IMR-90 (cell line): Measurements from ENCODE around the gene FOXB2.

ENCODE experiments used
- POLR2A ChIP-seq: IDR thresholded peaks from 2 replicates; pipeline ENCODE4 v1.6.1; 2012; ENCODE audit warnings: mild to moderate bottlenecking, low read depth, low read length
- RAD21 ChIP-seq: IDR thresholded peaks from 2 replicates; pipeline ENCODE4 v1.6.1; 2012; ENCODE audit warnings: low read length, improper control_type of control experiment
- SMC3 ChIP-seq: fragments of 150-350 bp; IDR thresholded peaks from 2 replicates; pipeline ENCODE4 v1.6.1; 2016; ENCODE audit warnings: low read depth, mild to moderate bottlenecking, antibody characterized with exemption, low read length, moderate library complexity
- TF ChIP-seq, protein P1 (sequence below): conservative IDR thresholded peaks from 2 replicates; pipeline ENCODE4 v1.5.1; 2012; ENCODE audit warnings: mild to moderate bottlenecking, low read depth, low read length, improper control_type of control experiment

DNA sequence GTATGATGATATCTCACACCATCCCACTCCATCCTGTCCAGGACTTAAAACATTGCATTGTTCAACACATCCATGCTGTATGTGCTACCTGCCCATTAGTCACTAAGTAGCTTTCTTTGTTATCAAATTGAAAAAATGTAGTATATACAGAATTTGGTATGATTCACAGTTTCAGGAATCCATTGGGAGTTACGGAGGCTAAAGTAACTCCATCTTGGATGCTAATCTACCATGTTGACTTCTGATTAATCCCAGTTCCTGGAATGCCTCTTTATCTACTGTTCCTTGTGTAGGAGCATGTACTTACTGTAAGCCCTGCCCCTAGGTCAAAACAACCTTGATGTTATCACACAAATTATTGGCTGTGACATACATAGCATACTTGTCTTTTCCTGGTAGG, 38.9 kb upstream of the FOXB2 start:
- TF ChIP-seq POLR2A (no peak), RAD21 (no peak), SMC3 (no peak)
- TF ChIP-seq, protein P1, sequence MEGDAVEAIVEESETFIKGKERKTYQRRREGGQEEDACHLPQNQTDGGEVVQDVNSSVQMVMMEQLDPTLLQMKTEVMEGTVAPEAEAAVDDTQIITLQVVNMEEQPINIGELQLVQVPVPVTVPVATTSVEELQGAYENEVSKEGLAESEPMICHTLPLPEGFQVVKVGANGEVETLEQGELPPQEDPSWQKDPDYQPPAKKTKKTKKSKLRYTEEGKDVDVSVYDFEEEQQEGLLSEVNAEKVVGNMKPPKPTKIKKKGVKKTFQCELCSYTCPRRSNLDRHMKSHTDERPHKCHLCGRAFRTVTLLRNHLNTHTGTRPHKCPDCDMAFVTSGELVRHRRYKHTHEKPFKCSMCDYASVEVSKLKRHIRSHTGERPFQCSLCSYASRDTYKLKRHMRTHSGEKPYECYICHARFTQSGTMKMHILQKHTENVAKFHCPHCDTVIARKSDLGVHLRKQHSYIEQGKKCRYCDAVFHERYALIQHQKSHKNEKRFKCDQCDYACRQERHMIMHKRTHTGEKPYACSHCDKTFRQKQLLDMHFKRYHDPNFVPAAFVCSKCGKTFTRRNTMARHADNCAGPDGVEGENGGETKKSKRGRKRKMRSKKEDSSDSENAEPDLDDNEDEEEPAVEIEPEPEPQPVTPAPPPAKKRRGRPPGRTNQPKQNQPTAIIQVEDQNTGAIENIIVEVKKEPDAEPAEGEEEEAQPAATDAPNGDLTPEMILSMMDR, result no peak
